Endodermal cell (in vitro differentiated cells): ENCODE measurements around the gene ADAM23. TPM values are rescaled to one million over a fixed set of nuclear protein-coding genes. Genes with fewer than 3 reads are reported as not detected.

Experiments used
- DNase-seq: peaks from one replicate; pipeline ENCODE4 v3.0.0-alpha.2; 2017
- H3K27ac ChIP-seq: 2 replicates; pipeline ENCODE4 v1.5.1; 2013; ENCODE audit warnings: mild to moderate bottlenecking, low read depth, low read length, moderate library complexity
- H3K27me3 ChIP-seq: 2 replicates; pipeline ENCODE4 v1.6.1; 2013; ENCODE audit warnings: mild to moderate bottlenecking, low read length, moderate library complexity; ENCODE audit not compliant: insufficient read depth, control insufficient read depth, poor library complexity, severe bottlenecking
- H3K36me3 ChIP-seq: 2 replicates; pipeline ENCODE4 v1.7.0; 2013; ENCODE audit warnings: mild to moderate bottlenecking, low read length, moderate library complexity; ENCODE audit not compliant: control insufficient read depth, insufficient read depth
- H3K4me1 ChIP-seq: one replicate; pipeline ENCODE4 v1.7.0; 2013; ENCODE audit warnings: low read length; ENCODE audit not compliant: control insufficient read depth, insufficient read depth
- H3K4me3 ChIP-seq: 2 replicates; pipeline ENCODE4 v1.5.1; 2013; ENCODE audit warnings: mild to moderate bottlenecking, low read length, moderate library complexity
- H3K9ac ChIP-seq: 2 replicates; pipeline ENCODE4 v1.6.1; 2013; ENCODE audit warnings: mild to moderate bottlenecking, low read length, moderate library complexity; ENCODE audit not compliant: poor library complexity, severe bottlenecking; ENCODE audit errors: extremely low read depth
- H3K9me3 ChIP-seq: 2 replicates; pipeline ENCODE4 v1.6.1; 2013; ENCODE audit warnings: mild to moderate bottlenecking, low read length, moderate library complexity; ENCODE audit not compliant: control insufficient read depth
- H3K27ac Mint-ChIP-seq: 2 replicates; pipeline ENCODE4 v1.8.0; 2020; ENCODE audit warnings: mixed read lengths
- H3K27me3 Mint-ChIP-seq: 2 replicates; pipeline ENCODE4 v1.8.0; 2021; ENCODE audit warnings: mild to moderate bottlenecking, mixed read lengths; ENCODE audit not compliant: insufficient read depth
- H3K36me3 Mint-ChIP-seq: 2 replicates; pipeline ENCODE4 v1.8.0; 2020; ENCODE audit warnings: low read depth, mixed read lengths
- H3K4me1 Mint-ChIP-seq: 2 replicates; pipeline ENCODE4 v1.8.0; 2020; ENCODE audit warnings: mixed read lengths
- H3K4me3 Mint-ChIP-seq: 2 replicates; pipeline ENCODE4 v1.8.0; 2020; ENCODE audit warnings: mild to moderate bottlenecking, moderate library complexity, mixed read lengths
- H3K9me3 Mint-ChIP-seq: 2 replicates; pipeline ENCODE4 v1.8.0; 2020; ENCODE audit warnings: mild to moderate bottlenecking, mixed read lengths
- WGBS, 2 experiments: methylation state at CpG; one replicate each; pipeline versions ENCODE4 v1.1.5 to v1.1.7; 2013; ENCODE audit warnings: missing lambda C conversion rate in 2 of 2, mixed read lengths in 1 of 2; ENCODE audit not compliant: insufficient coverage in 1 of 2, insufficient read length in 1 of 2; 5-methylcytosine and 5-hydroxymethylcytosine counted together
- total RNA-seq, 2 donors: library from RNA; stranded (reverse); fragmentation: NEBNext Ultra II Directional in 1 of 2; extraction: Animal tissue kit (Norgen Biotek cat#: 25700) in 1 of 2; gene quantifications; 2 replicates in 1 of 2; 3 replicates in 1 of 2; pipeline ENCODE4 v1.2.1, GENCODE V29; 2021
- TF ChIP-seq, protein P1 (sequence below): fragments of 200-600 bp; sonication (generic); conservative IDR thresholded peaks from 2 replicates; pipeline ENCODE4 v1.5.0; 2021; ENCODE audit warnings: antibody characterized with exemption, mild to moderate bottlenecking

ADAM23 gene
- total RNA-seq, 2 donors from 2014 or later = 25.4 to 34.2 TPM

DNA sequence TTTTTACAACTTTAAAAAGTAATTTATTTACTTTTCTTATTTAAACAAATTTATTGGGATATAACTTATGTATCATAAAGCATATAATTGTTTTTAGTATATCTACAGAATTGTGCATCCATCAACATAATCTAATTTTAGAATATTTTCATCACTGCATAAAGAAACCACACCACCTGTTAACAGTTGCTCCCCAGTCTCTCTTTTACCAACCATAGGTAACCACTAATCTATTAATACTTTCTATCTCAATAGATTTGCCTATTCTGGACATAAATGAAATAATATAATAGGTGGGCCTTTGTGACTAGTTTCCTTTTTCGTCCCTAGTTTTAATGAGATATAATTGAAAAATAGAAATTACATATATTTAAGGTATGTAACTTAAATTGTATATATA is 90.6 kb downstream of the ADAM23 start:
- DNase-seq = no peak
- Histone ChIP-seq H3K9me3 (no peaks in the 10 kb centered on the region), H3K27me3 (no peaks in the 10 kb centered on the region), H3K27ac (no peak overlapping the region), H3K9ac (no peak overlapping the region), H3K4me3 (no peak overlapping the region), H3K4me1 (no peaks in the 10 kb centered on the region), H3K36me3 (no peaks in the 10 kb centered on the region)
- H3K27me3 Mint-ChIP-seq = no peaks in the 10 kb centered on the region
- no peak overlapping the region for H3K4me3 Mint-ChIP-seq
- H3K36me3 Mint-ChIP-seq = no peaks in the 10 kb centered on the region
- no peak overlapping the region for H3K27ac Mint-ChIP-seq
- peaks cover 11% of the 10 kb centered on the region for H3K4me1 Mint-ChIP-seq
- TF ChIP-seq, protein P1, sequence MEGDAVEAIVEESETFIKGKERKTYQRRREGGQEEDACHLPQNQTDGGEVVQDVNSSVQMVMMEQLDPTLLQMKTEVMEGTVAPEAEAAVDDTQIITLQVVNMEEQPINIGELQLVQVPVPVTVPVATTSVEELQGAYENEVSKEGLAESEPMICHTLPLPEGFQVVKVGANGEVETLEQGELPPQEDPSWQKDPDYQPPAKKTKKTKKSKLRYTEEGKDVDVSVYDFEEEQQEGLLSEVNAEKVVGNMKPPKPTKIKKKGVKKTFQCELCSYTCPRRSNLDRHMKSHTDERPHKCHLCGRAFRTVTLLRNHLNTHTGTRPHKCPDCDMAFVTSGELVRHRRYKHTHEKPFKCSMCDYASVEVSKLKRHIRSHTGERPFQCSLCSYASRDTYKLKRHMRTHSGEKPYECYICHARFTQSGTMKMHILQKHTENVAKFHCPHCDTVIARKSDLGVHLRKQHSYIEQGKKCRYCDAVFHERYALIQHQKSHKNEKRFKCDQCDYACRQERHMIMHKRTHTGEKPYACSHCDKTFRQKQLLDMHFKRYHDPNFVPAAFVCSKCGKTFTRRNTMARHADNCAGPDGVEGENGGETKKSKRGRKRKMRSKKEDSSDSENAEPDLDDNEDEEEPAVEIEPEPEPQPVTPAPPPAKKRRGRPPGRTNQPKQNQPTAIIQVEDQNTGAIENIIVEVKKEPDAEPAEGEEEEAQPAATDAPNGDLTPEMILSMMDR = no peak
- no CpG with 5 or more reads among the region's 1 CpG for WGBS, 2 experiments
- H3K9me3 Mint-ChIP-seq = no peaks in the 10 kb centered on the region

DNA sequence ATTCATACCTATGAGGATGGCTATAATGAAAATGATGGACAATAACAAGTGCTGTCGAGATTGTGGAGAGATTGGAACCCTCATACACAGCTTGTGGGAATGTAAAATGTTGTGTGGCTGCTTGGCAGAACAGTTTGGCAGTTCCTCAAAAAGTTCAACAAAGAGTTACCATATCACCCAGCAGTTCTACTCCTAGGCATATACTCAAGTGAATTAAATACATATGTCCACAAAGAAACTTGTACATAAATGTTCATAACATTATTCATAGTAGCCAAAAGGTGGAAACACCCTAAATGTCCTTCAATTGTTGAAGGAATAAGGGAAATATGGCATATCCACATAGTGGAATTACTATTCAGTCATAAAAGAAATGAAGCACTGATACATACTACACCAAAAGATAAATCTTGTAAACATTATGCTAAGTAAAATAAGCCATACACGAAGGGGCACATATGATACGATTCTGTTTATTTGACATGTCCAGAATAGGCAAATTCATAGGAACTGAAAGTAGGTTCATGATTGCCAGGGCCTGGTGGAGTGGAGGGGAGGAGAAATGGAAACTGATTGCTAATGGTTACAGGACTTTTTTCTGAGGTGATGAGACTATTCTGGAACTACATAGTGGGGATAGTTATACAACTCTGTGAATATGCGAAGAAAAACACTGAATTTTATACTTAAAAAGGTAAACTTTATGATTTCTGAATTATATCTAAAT is 92.1 kb downstream of the ADAM23 start:
- 92 to 93% methylated on average over 2 to 3 of the region's 4 CpGs for WGBS, 2 experiments
- H3K36me3 Mint-ChIP-seq = no peaks in the 10 kb centered on the region
- no peak overlapping the region for H3K4me3 Mint-ChIP-seq
- Histone ChIP-seq H3K27ac (no peak overlapping the region), H3K9ac (no peak overlapping the region), H3K36me3 (no peaks in the 10 kb centered on the region), H3K9me3 (no peaks in the 10 kb centered on the region), H3K4me1 (no peaks in the 10 kb centered on the region), H3K27me3 (no peaks in the 10 kb centered on the region), H3K4me3 (no peak overlapping the region)
- H3K9me3 Mint-ChIP-seq = no peaks in the 10 kb centered on the region
- no peaks in the 10 kb centered on the region for H3K27me3 Mint-ChIP-seq
- no peak overlapping the region for H3K27ac Mint-ChIP-seq
- TF ChIP-seq, protein P1 = no peak
- DNase-seq = no peak
- H3K4me1 Mint-ChIP-seq = peaks cover 11% of the 10 kb centered on the region

DNA sequence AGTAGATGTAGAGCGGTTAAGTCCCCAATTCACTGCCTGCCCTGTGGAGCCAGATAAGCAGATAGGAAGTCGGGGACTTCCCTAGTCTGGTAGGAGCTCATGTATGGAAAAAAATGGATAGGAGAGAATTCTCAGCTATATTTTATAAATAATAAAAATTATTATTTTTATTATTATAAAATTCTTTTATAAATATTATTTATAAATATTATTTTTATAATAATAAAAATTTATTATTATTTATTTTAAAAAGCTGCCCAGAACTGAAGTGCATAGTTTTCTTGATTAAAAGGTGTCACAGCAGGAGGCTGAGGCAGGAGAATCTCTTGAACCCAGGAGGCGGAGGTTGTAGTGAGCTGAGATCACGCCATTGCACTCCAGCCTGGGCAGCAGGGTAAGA is 97.4 kb downstream of the ADAM23 start:
- Histone ChIP-seq H3K9me3 (no peaks in the 10 kb centered on the region), H3K9ac (no peak overlapping the region), H3K27me3 (no peaks in the 10 kb centered on the region), H3K4me3 (no peak overlapping the region), H3K36me3 (no peaks in the 10 kb centered on the region), H3K4me1 (no peaks in the 10 kb centered on the region), H3K27ac (no peak overlapping the region)
- Mint-ChIP-seq H3K4me1 (peaks cover 7% of the 10 kb centered on the region), H3K9me3 (no peaks in the 10 kb centered on the region), H3K27ac (no peak overlapping the region), H3K27me3 (no peaks in the 10 kb centered on the region), H3K36me3 (peaks cover 12% of the 10 kb centered on the region), H3K4me3 (no peak overlapping the region)
- no peak for DNase-seq
- TF ChIP-seq, protein P1 = no peak
- WGBS, 2 experiments = 92 to 100% methylated on average over 2 to 4 of the region's 4 CpGs
